CMK (cell line): ENCODE results near the gene OR52I2.

ENCODE experiments used
- DNase-seq: peaks from one replicate; pipeline ENCODE4 v3.0.0-alpha.2; 2010; ENCODE audit warnings: low read depth

The OR52I2 gene

DNA sequence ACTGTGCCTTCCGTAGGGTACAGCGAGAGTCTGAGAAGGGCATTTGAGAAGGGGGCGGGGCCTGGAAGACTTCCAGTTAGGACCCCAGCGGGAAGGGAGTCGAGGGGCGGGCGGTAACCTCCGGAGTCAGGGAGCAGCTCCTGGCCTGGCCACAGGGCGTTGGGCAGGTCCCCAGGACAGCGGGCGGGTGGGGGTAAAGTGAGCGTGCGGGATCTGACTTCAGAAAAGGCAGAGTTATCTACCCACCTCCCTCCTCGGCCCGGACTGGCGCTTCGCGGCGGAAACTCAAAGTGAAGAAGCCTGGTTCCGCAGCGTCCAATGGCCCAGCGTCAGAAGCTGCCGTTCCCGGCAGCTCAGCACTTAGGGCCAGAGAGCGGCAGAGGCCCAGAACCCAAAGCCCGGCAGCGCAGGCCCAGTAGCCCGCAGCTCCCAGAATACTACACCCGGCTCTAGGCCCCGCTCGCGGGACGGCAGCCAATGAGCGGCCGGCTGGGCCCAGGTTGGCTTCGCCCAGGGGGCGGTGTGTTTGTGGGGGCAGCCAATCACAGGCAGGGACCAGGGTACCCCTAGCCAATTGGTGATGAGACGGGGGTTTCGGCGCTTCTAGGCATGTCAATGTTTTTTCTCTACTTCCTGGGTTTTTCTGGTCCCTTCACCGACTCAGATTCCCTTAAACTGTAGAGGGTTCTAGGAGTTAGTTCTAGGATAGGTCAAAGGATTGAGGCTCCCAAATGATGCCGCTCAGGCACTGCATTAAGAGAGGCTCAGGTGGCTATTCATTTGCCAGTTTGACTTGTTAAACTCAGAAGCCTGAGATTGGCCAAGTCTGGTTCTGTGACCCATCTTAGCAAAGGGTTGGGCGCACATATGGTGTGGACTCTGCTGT is 26.5 kb downstream of the OR52I2 start, which contains the start of gene TRIM68:
TSS of gene TRIM68 (minus strand) at position 451 of the 886 bp plus-strand sequence. CDS start 2,727 bp downstream, outside the sequence.
- DNase-seq, result peak; percentile 44

DNA sequence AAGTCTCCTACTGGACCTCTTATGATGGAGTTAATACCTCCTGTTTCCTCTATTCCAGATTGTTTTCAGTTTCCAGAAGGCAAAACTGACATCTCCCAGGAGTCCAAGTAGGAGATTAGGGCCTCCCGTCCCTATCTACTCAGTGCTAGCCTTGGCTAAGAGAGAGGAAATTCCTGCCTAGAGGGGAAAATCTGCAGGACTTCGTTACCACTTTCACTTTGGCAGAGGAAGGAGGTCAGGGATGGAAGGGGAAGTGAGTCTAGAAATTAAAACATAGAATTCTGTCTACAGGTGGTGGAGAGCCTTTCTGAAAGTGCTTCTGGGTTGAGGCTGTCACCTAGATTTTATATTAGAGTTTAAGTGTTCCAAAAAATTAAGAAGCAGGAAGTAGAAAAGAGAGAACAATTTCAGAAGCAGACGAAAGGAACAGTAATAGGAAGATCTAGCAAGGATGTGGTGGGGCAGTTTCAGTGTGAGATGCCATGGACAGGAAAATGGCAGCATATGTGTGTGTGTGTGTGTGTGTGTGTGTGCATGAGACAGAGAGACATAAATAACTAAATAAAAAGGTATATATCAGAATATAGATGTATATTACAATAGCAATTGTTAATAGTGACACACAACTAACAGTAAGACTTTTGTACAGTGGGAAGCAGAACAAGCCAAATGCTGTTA is 28.9 kb downstream of the OR52I2 start:
- no peak for DNase-seq

DNA sequence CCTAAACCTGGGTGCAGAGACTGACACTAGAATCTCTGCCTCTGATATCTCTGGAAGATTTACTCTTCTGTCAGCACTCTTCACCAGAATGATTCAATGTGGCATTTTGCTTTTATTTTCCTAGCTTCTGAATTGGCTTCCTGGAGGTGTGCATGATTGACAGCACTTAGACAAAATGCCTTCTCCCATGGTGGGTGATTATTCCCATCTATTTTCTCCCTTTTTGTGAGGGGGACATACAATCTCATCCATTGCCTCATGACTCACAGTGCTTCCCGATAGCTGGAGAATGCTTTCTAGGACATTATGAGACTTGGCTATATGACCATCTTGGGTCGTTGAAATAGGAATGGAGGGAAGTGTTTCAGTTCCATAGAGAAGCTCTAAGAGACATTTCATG is 30.4 kb downstream of the OR52I2 start:
- no peak for DNase-seq

DNA sequence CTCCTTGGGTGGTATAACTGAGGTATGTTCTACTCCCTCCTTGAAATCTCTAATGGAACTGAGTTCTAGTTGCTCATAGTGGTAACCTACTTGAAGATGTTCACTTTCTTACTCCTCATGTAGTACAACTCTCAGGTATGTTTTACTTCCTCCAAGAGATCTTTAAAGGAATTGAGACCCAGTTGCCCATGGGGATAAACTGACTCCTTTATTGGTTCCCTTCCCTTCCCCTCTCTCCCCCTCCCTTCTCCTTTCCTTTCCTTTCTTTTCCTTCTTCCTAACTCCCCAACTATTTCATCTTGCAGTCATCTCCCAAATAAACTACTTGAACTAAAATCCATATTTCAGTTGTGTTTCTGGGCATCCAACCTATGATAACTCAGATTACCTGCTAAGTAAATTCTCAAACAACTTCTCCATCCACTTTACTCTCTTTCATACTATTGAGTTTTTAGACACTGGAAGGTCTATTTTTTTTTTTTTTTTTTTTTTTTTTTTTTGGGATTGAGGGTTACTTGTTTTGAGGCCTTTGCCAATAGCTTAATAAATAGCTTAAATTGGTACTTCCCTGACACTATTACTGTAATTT is 34.4 kb downstream of the OR52I2 start:
- no peak for DNase-seq

DNA sequence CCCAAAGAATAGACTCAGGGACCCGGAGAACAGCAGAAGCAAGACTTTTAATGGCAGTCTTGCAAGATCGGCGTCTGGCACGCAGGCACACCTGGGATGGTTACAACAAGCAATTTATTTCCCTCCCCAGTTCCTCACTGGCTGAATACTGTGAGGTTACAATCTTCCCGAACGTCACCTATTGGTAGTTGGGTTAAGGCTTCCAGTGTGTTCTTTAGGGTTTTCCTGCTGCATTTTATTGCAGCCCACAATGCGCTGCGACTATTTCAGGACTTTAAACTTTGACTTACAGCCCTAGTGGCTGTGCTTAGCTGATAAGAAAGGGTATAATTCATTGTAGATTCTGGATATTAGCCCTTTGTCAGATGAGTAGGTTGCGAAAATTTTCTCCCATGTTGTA is 38.0 kb downstream of the OR52I2 start:
- DNase-seq, result no peak

DNA sequence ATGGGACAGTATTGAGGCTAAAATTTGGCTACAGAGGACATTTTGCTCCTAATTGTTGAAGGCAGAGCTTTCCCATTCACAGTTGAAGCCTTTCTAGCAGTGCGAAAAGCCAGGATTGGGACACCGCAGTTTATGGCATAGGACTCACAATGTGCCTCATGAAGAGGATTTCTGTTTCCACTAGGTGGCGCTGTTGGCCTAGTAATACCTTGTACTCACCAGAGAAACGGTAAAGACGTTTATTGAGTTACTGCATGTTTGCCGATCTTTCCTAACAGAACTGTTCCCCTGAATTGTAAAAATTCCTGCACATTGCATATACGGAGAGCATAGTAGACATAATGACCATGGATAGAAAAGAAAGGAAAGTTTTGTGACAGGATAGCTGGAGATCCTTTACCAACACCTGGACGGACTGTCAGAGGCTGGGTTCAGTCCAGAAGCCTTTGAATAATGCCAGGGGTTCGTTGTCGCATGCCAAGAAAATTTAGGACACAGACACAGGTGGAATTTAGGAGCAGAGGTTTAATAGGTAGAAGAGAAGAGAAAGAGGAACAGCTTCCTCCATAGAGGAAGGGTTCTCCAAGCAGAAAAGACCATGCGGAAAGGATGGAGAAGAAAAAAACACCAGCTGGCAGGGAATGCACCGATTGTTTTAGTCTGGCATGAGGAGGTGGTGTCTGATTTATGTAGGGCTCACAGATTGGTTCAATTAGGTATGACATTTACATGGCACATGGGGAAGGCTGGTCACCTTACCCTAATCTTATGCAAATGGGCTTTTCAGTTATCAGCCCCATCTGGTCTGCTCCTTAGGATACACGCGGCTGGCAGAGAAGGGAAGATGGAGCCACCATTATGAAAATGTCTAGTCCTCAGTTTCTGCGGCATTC is 44.9 kb downstream of the OR52I2 start:
- peak; percentile 27 for DNase-seq

DNA sequence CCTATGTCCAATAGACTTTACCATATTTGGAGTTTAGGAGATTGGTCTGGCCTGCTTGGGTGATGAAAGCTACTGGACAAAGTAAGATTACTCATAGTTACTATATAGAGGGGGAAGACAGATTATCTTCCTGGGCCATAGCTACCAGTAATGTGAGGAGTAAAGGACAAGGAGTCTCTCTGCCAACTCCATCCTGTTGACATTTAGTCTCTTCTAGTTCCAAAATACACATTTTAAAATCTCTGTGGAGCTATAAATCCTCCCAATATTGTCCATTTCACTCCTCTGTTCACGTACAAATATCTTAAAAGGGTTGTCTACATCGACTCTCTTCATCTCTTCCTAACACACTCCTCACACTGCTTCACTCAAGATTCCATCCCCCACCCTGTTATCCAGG is 54.6 kb downstream of the OR52I2 start:
- no peak for DNase-seq

DNA sequence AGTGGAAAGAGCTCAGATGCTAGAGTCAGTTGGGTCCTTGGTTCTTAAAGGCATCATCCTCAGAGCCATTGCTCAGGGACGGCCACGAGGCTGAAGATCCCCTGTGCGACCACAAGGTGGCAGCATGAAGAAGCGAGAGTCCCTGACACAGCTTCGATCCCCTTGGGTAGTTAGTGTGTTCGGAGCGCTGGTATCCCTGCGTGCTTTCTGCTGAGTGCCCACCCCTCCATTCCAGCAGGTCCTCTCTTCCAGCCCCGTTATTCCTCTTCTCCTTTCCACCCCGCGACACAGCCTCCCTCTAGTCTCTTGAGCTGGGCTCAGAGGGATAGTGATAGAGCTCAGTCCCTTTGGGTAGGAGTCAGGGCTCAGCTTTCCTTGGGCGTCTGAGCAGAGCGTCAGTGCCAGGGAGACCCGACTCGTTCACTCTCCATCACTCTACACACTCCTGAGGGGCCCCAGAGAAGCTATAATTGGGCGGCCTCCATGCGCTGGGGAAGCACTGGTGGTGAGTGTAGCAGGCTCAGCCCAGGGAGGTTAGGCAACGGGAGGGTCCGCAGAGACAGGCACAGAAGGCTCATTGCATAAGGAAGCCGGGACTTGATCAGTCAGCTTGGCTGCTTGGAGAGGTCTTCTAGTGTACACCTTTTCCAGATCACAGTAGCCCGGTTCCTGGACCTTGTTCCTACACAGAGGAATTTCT is 55.6 kb downstream of the OR52I2 start, which contains the start of gene OR51D1:
TSS of gene OR51D1 (plus strand) at position 516 of the 700 bp plus-strand sequence. CDS start 2,314 bp downstream, outside the sequence.
- DNase-seq, result no peak

DNA sequence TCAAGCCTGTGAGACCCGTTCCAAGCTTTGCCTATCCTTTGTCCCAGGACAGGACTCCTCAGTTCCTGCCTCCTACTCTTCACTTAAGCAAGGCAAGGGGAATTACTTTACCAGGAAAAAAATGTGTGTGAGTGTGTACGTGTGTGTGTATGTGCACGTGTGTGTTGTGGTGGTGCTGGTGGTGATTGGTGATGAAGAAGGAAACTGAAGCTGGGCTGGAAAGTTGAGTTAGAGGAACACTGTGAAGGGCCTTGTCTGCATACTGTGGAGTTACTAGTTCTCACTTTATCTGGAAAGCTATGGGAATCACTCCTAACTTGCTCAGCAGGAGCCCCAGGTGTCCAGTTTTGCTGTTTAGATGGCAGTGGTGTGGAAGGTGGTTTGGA is 56.1 kb downstream of the OR52I2 start:
- DNase-seq, result no peak

DNA sequence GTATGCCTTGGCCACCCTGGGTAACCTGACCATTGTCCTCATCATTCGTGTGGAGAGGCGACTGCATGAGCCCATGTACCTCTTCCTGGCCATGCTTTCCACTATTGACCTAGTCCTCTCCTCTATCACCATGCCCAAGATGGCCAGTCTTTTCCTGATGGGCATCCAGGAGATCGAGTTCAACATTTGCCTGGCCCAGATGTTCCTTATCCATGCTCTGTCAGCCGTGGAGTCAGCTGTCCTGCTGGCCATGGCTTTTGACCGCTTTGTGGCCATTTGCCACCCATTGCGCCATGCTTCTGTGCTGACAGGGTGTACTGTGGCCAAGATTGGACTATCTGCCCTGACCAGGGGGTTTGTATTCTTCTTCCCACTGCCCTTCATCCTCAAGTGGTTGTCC is 58.4 kb downstream of the OR52I2 start:
- DNase-seq, result no peak

DNA sequence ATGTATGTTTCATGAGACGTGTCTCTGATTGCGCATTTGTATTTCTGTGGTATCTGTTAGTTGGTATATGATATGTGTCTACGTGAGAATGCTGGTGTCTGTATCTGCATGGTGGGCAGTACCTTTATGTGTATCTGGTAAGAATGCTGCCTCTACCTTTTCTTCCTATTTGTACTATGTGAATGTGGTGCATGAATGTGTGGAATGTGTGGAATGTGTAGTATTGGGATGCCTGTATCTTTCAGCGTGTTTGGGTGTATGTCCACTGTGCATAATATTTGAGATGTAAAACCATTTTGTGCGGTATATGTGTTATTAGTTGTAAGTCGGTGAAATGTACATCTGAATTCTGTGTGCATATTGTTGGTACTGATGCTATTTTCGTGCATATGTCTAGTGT is 60.0 kb downstream of the OR52I2 start:
- DNase-seq, result no peak

DNA sequence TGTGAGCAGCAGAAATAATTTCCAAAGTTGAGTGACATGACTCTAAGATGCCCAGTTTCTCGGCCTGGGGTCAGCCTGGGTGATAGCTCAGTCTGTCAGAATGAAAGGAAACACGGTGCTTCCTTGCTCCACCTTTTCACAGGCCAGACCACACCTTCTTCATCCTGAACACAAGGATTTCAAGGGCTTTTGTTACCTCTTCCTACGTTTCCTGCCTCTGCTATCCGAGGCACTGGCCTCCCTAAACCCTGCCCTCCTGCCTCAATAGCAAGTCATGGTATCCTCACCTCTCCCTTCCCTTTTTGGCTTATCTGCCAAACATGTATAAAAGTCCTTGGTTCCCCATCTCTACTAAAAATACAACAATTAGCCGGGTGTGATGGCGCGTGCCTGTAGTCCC is 60.5 kb downstream of the OR52I2 start:
- DNase-seq, result no peak
